ENCODE data around the gene ARHGAP42. TPM values are rescaled to one million over a fixed set of nuclear protein-coding genes. Genes with fewer than 3 reads are reported as not detected.

ARHGAP42 gene
- total RNA-seq, 4 donors from 2014 or later = 24.5 to 49.5 (median 26.7) TPM

DNA sequence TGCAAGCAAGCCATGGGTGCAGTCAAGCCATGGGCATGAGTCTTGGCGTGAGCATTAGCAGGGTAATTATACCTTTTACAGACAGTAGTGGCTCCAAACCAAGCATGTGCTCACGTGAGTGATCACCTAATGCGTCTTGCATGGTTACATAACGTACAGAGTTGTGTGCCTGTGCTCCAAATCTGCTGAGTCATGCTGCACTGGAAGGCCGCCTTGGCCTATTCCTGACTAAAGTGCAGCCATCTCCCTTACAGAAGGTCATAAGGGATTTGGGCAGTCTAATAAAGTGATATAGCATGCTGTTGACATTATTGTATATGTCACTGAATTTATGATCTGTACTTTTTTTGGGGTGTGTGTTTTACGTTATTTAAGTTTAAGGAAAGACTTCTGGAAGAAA, 102.4 kb downstream of the ARHGAP42 start:
- TF ChIP-seq, protein P1, sequence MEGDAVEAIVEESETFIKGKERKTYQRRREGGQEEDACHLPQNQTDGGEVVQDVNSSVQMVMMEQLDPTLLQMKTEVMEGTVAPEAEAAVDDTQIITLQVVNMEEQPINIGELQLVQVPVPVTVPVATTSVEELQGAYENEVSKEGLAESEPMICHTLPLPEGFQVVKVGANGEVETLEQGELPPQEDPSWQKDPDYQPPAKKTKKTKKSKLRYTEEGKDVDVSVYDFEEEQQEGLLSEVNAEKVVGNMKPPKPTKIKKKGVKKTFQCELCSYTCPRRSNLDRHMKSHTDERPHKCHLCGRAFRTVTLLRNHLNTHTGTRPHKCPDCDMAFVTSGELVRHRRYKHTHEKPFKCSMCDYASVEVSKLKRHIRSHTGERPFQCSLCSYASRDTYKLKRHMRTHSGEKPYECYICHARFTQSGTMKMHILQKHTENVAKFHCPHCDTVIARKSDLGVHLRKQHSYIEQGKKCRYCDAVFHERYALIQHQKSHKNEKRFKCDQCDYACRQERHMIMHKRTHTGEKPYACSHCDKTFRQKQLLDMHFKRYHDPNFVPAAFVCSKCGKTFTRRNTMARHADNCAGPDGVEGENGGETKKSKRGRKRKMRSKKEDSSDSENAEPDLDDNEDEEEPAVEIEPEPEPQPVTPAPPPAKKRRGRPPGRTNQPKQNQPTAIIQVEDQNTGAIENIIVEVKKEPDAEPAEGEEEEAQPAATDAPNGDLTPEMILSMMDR (IDR thresholded peaks at IDR 0.05) = no peak
- TF ChIP-seq POLR2A (IDR thresholded peaks at IDR 0.05) = no peak
- H3K36me3 ChIP-seq = no peaks in the 10 kb centered on the region
- peak in 2 of 3 donors; percentile 48 to 76 for DNase-seq
- H3K27me3 ChIP-seq = no peaks in the 10 kb centered on the region
- H3K9me3 ChIP-seq = no peaks in the 10 kb centered on the region
- peak overlapping the region in 1 of 4 donors; percentile 3 for H3K27ac ChIP-seq
- H3K4me1 ChIP-seq = peaks cover 0 to 9% (median 0%) of the 10 kb centered on the region in 4 donors
- H3K4me3 ChIP-seq = no peak overlapping the region

GRCh38 chr11:100790073-100790472, 103.0 kb downstream of the ARHGAP42 start:
- Histone ChIP-seq H3K27ac (no peak overlapping the region), H3K4me3 (no peak overlapping the region), H3K4me1 (peaks cover 0 to 9% (median 0%) of the 10 kb centered on the region in 4 donors), H3K9me3 (no peaks in the 10 kb centered on the region), H3K36me3 (no peaks in the 10 kb centered on the region), H3K27me3 (no peaks in the 10 kb centered on the region)
- TF ChIP-seq POLR2A (IDR thresholded peaks at IDR 0.05) = no peak
- TF ChIP-seq, protein P1 (IDR thresholded peaks at IDR 0.05) = no peak
- no peak for DNase-seq

- Histone ChIP-seq H3K36me3 (no peaks in the 10 kb centered on the region), H3K4me1 (no peaks in the 10 kb centered on the region), H3K27ac (no peak overlapping the region), H3K27me3 (no peaks in the 10 kb centered on the region), H3K4me3 (no peak overlapping the region), H3K9me3 (no peaks in the 10 kb centered on the region)
- DNase-seq = no peak
- no peak for TF ChIP-seq POLR2A (IDR thresholded peaks at IDR 0.05)
- TF ChIP-seq, protein P1 (IDR thresholded peaks at IDR 0.05) = no peak
These were observed 104.0 kb downstream of the ARHGAP42 start for GRCh38 chr11:100791103-100791502.

DNA sequence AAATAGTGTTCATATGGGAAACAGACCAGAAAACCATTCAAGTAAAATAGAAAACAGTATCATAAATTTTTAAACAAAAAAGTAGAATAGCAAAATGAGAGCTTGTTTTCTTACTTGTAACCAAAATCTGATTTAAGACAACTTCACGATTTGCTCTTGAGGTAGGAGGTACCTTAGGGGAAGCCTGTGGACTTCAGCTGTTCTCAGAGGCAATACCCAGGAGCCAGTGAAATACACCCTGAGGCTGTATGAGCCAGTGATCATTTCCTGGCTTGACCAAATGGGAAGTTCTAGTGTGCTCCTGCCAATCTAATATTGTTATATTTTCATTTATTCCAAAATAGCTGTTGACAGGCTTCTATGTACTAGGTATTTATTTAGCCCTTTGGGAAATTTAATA, 104.8 kb downstream of the ARHGAP42 start:
- H3K27ac ChIP-seq = no peak overlapping the region
- TF ChIP-seq, protein P1 (IDR thresholded peaks at IDR 0.05) = no peak
- TF ChIP-seq POLR2A (IDR thresholded peaks at IDR 0.05) = no peak

GRCh38 chr11:100793525-100793924, 106.4 kb downstream of the ARHGAP42 start:
- Histone ChIP-seq H3K36me3 (no peaks in the 10 kb centered on the region), H3K4me3 (no peak overlapping the region), H3K27me3 (no peaks in the 10 kb centered on the region), H3K9me3 (no peaks in the 10 kb centered on the region), H3K27ac (no peak overlapping the region), H3K4me1 (no peaks in the 10 kb centered on the region)
- TF ChIP-seq, protein P1 (IDR thresholded peaks at IDR 0.05) = no peak
- no peak for TF ChIP-seq POLR2A (IDR thresholded peaks at IDR 0.05)
- DNase-seq = no peak

More for the DNA sequence above, 104.8 kb downstream of the ARHGAP42 start:
- Histone ChIP-seq H3K36me3 (no peaks in the 10 kb centered on the region), H3K4me1 (no peaks in the 10 kb centered on the region), H3K27me3 (no peaks in the 10 kb centered on the region), H3K9me3 (no peaks in the 10 kb centered on the region), H3K4me3 (no peak overlapping the region)
- no peak for DNase-seq

DNA sequence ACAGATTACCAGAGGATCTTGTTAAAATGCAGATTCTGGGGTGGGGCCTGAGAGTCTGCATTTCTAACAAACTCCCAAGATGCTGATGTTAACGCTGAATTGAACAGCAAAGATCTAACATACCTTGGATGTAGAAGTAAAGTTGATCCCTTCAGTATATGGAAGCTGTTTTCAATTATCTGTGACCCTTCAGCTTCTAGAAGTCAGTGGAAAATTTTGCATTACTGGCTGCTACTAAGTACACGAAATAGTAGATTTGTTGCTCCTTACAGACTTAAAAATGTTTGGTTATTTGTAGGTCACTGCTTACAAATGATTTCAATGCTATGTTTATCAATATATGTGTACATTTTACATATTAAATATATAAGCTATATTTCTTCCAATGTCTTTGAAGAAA, 107.4 kb downstream of the ARHGAP42 start:
- Histone ChIP-seq H3K36me3 (no peaks in the 10 kb centered on the region), H3K27ac (no peak overlapping the region), H3K27me3 (no peaks in the 10 kb centered on the region), H3K9me3 (no peaks in the 10 kb centered on the region), H3K4me3 (no peak overlapping the region), H3K4me1 (no peaks in the 10 kb centered on the region)
- no peak for TF ChIP-seq POLR2A (IDR thresholded peaks at IDR 0.05)
- TF ChIP-seq, protein P1 (IDR thresholded peaks at IDR 0.05) = no peak
- DNase-seq = no peak
